GM23338 (cell line): Measurements from ENCODE around the gene HOXA11. TPM values are rescaled to one million over a fixed set of nuclear protein-coding genes. Genes with fewer than 3 reads are reported as not detected.

Experiments
- ATAC-seq: fragments of 200-7000 bp; cut with Tn5 transposase; 3 replicates; pipeline ENCODE4 v1.9.1; 2020
- DNase-seq: peaks from one replicate; pipeline ENCODE4 v3.0.0-alpha.2; 2015; ENCODE audit warnings: low spot score
- H2AFZ ChIP-seq: fragments of 200-600 bp; sonication (generic); 2 replicates; pipeline ENCODE4 v1.8.0; 2016; ENCODE audit warnings: antibody characterized with exemption, mild to moderate bottlenecking, moderate library complexity
- H3F3A ChIP-seq: fragments of 200-600 bp; sonication (generic); replicated peaks from 2 replicates; pipeline ENCODE4 v1.8.0; 2017; ENCODE audit warnings: antibody characterized with exemption, mixed run types, low read depth
- H3K27ac ChIP-seq: fragments of 200-600 bp; sonication (generic); 2 replicates; pipeline ENCODE4 v1.6.1; 2016; ENCODE audit warnings: low read depth
- H3K27me3 ChIP-seq: fragments of 200-600 bp; sonication (generic); 2 replicates; pipeline ENCODE4 v1.8.0; 2016; ENCODE audit warnings: mild to moderate bottlenecking, mixed run types, moderate library complexity; ENCODE audit not compliant: insufficient read depth
- H3K36me3 ChIP-seq: fragments of 200-600 bp; sonication (generic); 2 replicates; pipeline ENCODE4 v1.8.0; 2016; ENCODE audit warnings: mild to moderate bottlenecking; ENCODE audit not compliant: insufficient read depth
- H3K4me1 ChIP-seq: fragments of 200-600 bp; sonication (generic); 2 replicates; pipeline ENCODE4 v1.8.0; 2016; ENCODE audit warnings: mild to moderate bottlenecking, moderate library complexity; ENCODE audit not compliant: insufficient read depth
- H3K4me2 ChIP-seq: fragments of 200-600 bp; sonication (generic); 2 replicates; pipeline ENCODE4 v1.7.1; 2017; ENCODE audit warnings: mixed run types
- H3K4me3 ChIP-seq: fragments of 200-600 bp; sonication (generic); 2 replicates; pipeline ENCODE4 v1.6.1; 2016; ENCODE audit warnings: mixed run types
- H3K79me2 ChIP-seq: fragments of 200-600 bp; sonication (generic); replicated peaks from 2 replicates; pipeline ENCODE4 v1.8.0; 2017; ENCODE audit warnings: mild to moderate bottlenecking; ENCODE audit not compliant: insufficient read depth
- H3K9me2 ChIP-seq: fragments of 200-600 bp; sonication (generic); 2 replicates; pipeline ENCODE4 v1.8.0; 2017; ENCODE audit not compliant: insufficient read depth
- H4K20me1 ChIP-seq: fragments of 200-600 bp; sonication (generic); replicated peaks from 2 replicates; pipeline ENCODE4 v1.8.0; 2017; ENCODE audit warnings: mild to moderate bottlenecking; ENCODE audit not compliant: insufficient read depth
- H3K27ac Mint-ChIP-seq: 2 replicates; pipeline ENCODE4 v1.8.0; 2020; ENCODE audit warnings: inconsistent platforms, mild to moderate bottlenecking, moderate library complexity, mixed read lengths
- H3K27me3 Mint-ChIP-seq: 3 replicates; pipeline ENCODE4 v1.8.0; 2022; ENCODE audit warnings: low read depth, mild to moderate bottlenecking, moderate library complexity, mixed read lengths, inconsistent platforms; ENCODE audit not compliant: insufficient read depth, poor library complexity
- H3K36me3 Mint-ChIP-seq: 3 replicates; pipeline ENCODE4 v1.8.0; 2021; ENCODE audit warnings: low read depth, mild to moderate bottlenecking, inconsistent platforms, moderate library complexity, mixed read lengths
- H3K4me1 Mint-ChIP-seq: 3 replicates; pipeline ENCODE4 v1.8.0; 2020; ENCODE audit warnings: mild to moderate bottlenecking, inconsistent platforms, mixed read lengths
- H3K4me3 Mint-ChIP-seq: 3 replicates; pipeline ENCODE4 v1.8.0; 2021; ENCODE audit warnings: moderate library complexity, mild to moderate bottlenecking, inconsistent platforms, mixed read lengths
- H3K9me3 Mint-ChIP-seq: 3 replicates; pipeline ENCODE4 v1.8.0; 2020; ENCODE audit warnings: moderate library complexity, mild to moderate bottlenecking, inconsistent platforms, mixed read lengths
- EZH2 ChIP-seq: fragments of 200-600 bp; sonication (generic); IDR thresholded peaks from one replicate; pipeline ENCODE4 v1.8.0; 2017; ENCODE audit warnings: antibody characterized with exemption, mild to moderate bottlenecking, low read depth; ENCODE audit not compliant: unreplicated experiment
- EZH2phosphoT487 ChIP-seq: fragments of 200-600 bp; sonication (generic); IDR thresholded peaks from one replicate; pipeline ENCODE4 v1.8.1; 2018; ENCODE audit warnings: antibody characterized with exemption; ENCODE audit not compliant: unreplicated experiment
- POLR2AphosphoS5 ChIP-seq: IDR thresholded peaks from 2 replicates; pipeline ENCODE4 v1.6.1; 2016; ENCODE audit warnings: antibody characterized with exemption, low read depth
- STAT1 ChIP-seq: IDR thresholded peaks from one replicate; pipeline ENCODE4 v1.6.1; 2016; ENCODE audit warnings: antibody characterized with exemption; ENCODE audit not compliant: unreplicated experiment
- ZNF114 ChIP-seq: fragments of 250-450 bp; sonication (Bioruptor Pico); IDR thresholded peaks from 2 replicates; pipeline ENCODE4 v1.5.0; 2020; ENCODE audit warnings: mild to moderate bottlenecking, moderate library complexity
- ZNF462 ChIP-seq: fragments of 250-450 bp; sonication (Bioruptor Pico); IDR thresholded peaks from 2 replicates; pipeline ENCODE4 v1.5.0; 2020; ENCODE audit warnings: mild to moderate bottlenecking, moderate library complexity
- polyA plus RNA-seq: library from polyadenylated mRNA; unstranded; fragments of >200 nt; fragmentation: Nextera tagmentation; extraction: Ambion mirVana; gene quantifications from 2 replicates; pipeline ENCODE4 v1.2.1, GENCODE V29; 2016
- total RNA-seq: library from RNA; depleted of rRNA; stranded (reverse); fragments of >200 nt; shearing (Covaris generic); gene quantifications from 2 replicates; pipeline ENCODE4 v1.2.3, GENCODE V29; 2014

HOXA11 gene
- total and polyA plus RNA-seq, 2 experiments from 2014 or later, result not detected

GRCh38 chr7:27161721-27162560, 23.1 kb downstream of the HOXA11 start:
- Histone ChIP-seq H3K4me3 (no peak overlapping the region), H2AFZ (no peak overlapping the region)
- H3K27ac Mint-ChIP-seq, result no peak overlapping the region

DNA sequence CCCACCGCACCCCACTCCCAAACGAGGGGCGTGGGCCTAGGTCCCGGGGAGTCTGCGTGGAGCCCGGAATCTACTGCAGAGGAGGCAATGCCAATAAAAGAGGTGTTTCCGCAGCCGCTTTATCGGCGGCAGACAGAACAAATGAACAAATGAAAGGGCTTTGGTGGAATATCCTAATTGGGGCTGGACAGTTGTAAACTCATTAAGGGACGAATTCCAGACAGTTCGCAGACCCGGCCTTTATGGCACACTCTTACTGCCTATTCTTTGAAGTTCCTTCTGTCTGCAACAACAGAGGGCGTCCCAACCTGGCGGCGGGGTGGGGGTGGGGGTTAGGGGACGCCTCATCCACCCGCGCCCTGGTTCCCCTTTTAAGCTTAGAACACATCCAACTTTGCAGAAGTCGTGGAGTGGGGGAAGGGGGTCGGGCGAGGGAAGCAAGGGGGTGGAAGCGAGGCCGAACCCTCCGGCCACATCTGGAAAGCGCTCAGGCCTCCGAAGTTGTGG, 23.8 kb downstream of the HOXA11 start:
- Histone ChIP-seq H3K4me2 (peak overlapping the region; percentile 82; the same call in 1 of the 2 replicates), H3K27me3 (peaks cover 100% of the 10 kb centered on the region), H3K27ac (no peak overlapping the region), H3K4me3 (peak overlapping the region; percentile 64; the same call in 1 of the 2 replicates), H4K20me1 (peaks cover 47% of the 10 kb centered on the region), H3K4me1 (no peaks in the 10 kb centered on the region; the same call in 1 of the 2 replicates), H3F3A (peaks cover 21% of the 10 kb centered on the region), H2AFZ (no peak overlapping the region), H3K9me2 (no peaks in the 10 kb centered on the region), H3K79me2 (no peaks in the 10 kb centered on the region), H3K36me3 (no peaks in the 10 kb centered on the region; the same call in 1 of the 2 replicates)
- Mint-ChIP-seq H3K9me3 (peaks cover 11% of the 10 kb centered on the region; the same call in 2 of the 3 replicates), H3K36me3 (no peaks in the 10 kb centered on the region; the same call in 2 of the 3 replicates), H3K27me3 (peaks cover 99% of the 10 kb centered on the region), H3K27ac (no peak overlapping the region), H3K4me1 (peaks cover 12% of the 10 kb centered on the region), H3K4me3 (peak overlapping the region; percentile 53; the same call in 2 of the 3 replicates)
- TF ChIP-seq STAT1 (no peak), EZH2 (peak; percentile 92), EZH2phosphoT487 (peak; percentile 69)
- no peak for ATAC-seq
- no peak for DNase-seq

More at GRCh38 chr7:27161721-27162560, 23.1 kb downstream of the HOXA11 start:
- Mint-ChIP-seq H3K36me3 (no peaks in the 10 kb centered on the region; the same call in 2 of the 3 replicates), H3K27me3 (peaks cover 99% of the 10 kb centered on the region), H3K9me3 (peaks cover 9% of the 10 kb centered on the region; the same call in 2 of the 3 replicates), H3K4me1 (peaks cover 10% of the 10 kb centered on the region), H3K4me3 (no peak overlapping the region)
- Histone ChIP-seq H4K20me1 (peaks cover 50% of the 10 kb centered on the region), H3K27ac (no peak overlapping the region), H3K27me3 (peaks cover 100% of the 10 kb centered on the region), H3K4me1 (no peaks in the 10 kb centered on the region; the same call in 1 of the 2 replicates), H3K79me2 (no peaks in the 10 kb centered on the region), H3K36me3 (no peaks in the 10 kb centered on the region; the same call in 1 of the 2 replicates), H3K4me2 (no peak overlapping the region), H3F3A (peaks cover 24% of the 10 kb centered on the region), H3K9me2 (no peaks in the 10 kb centered on the region)
- DNase-seq (peak; percentile 42), ATAC-seq (no peak)
- TF ChIP-seq ZNF114 (CRISPR knock-in tag), result no peak
- peak; percentile 73 for TF ChIP-seq EZH2phosphoT487
- TF ChIP-seq EZH2, result peak; percentile 93

DNA sequence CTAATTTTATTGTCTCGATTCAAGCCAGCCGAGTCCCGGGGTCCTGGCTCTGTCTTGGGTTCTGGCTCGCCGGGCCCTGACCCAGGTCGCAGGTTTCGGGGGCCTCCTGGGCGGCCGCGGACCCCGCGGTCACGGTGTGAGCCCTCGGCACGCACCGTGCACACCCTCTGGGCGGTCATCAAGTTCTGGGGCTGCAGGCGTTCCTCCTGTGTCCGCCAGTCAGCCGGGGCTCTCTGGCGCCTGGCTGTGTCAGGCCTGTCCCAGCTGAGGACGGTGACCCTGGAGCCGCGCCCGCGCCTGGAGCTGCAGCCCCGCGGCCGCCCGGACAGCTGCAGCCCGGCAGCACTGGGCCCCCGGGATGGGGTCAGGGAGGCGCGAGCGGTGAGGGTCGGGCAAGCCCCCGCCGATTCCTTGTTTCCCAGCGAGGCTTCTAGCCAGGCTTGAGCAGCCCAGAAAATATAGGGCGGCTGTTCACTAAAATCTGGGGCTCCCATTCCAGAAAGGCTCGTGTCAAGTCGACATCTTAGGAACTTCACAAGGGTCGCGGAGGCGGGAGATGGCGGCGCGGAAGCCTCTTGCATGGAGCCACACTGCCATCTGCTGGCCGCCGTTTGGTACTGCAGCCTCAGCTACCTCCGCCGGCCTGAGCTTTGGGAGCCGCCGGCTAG, 24.4 kb downstream of the HOXA11 start:
- Histone ChIP-seq H3K27ac (no peak overlapping the region), H3K4me2 (peak overlapping the region; percentile 82), H3F3A (peaks cover 19% of the 10 kb centered on the region), H3K36me3 (no peaks in the 10 kb centered on the region; the same call in 1 of the 2 replicates), H3K9me2 (no peaks in the 10 kb centered on the region), H3K4me3 (peak overlapping the region; percentile 64), H3K4me1 (peaks cover under 1% of the 10 kb centered on the region; the same call in 1 of the 2 replicates), H2AFZ (peak overlapping the region; percentile 91), H4K20me1 (peaks cover 45% of the 10 kb centered on the region), H3K79me2 (no peaks in the 10 kb centered on the region), H3K27me3 (peaks cover 100% of the 10 kb centered on the region)
- H3K4me3 Mint-ChIP-seq, result peak overlapping the region; percentile 53; the same call in 2 of the 3 replicates
- DNase-seq, result peak; percentile 91
- no peak overlapping the region for H3K27ac Mint-ChIP-seq
- no peaks in the 10 kb centered on the region; the same call in 2 of the 3 replicates for H3K36me3 Mint-ChIP-seq
- H3K27me3 Mint-ChIP-seq, result peaks cover 99% of the 10 kb centered on the region
- ATAC-seq, result peak; percentile 28
- peaks cover 11% of the 10 kb centered on the region for H3K4me1 Mint-ChIP-seq
- peaks cover 8% of the 10 kb centered on the region; the same call in 2 of the 3 replicates for H3K9me3 Mint-ChIP-seq
- peak; percentile 85 for TF ChIP-seq EZH2phosphoT487
- no peak for TF ChIP-seq ZNF462 (CRISPR knock-in tag)
- TF ChIP-seq POLR2AphosphoS5, result no peak
- TF ChIP-seq EZH2, result no peak
